PC-3 (cell line): Measurements from ENCODE around the gene P3H3. TPM values are rescaled to one million over a fixed set of nuclear protein-coding genes. Genes with fewer than 3 reads are reported as not detected.

Source experiments
- ATAC-seq: fragments of 200-7000 bp; cut with Tn5 transposase; 2 replicates; pipeline ENCODE4 v1.9.1; 2020; ENCODE audit warnings: mild to moderate bottlenecking, moderate library complexity
- BruUV-seq: library from RNA; stranded (reverse); fragments of 400-500 nt; replicated peaks from 2 replicates; lab custom pipeline; 2021; lab: Mats Ljungman, UMichigan
- CTCF ChIA-PET: fragments of 300-600 bp; sonication (Branson Sonifier 250); formaldehyde crosslinking; loops from one replicate; lab custom pipeline; 2022; ENCODE audit warnings: antibody characterized with exemption; lab: Charles Lee
- POLR2A ChIA-PET: fragments of 300-600 bp; sonication (Branson Sonifier 250); formaldehyde crosslinking; loops from one replicate; lab custom pipeline; 2022; ENCODE audit warnings: antibody characterized with exemption; ENCODE audit not compliant: unreplicated experiment; lab: Charles Lee
- DNase-seq: peaks from one replicate; pipeline ENCODE4 v3.0.0-alpha.2; 2015
- H2AFZ ChIP-seq: fragments of 300-600 bp; sonication (generic); 2 replicates; pipeline ENCODE4 v1.6.0; 2016; ENCODE audit warnings: antibody characterized with exemption, low read length
- H3F3A ChIP-seq: fragments of 300-600 bp; sonication (generic); one replicate; pipeline ENCODE4 v1.6.0; 2017; ENCODE audit warnings: antibody characterized with exemption, low read length, control low read depth, mild to moderate bottlenecking; ENCODE audit not compliant: unreplicated experiment
- H3K27ac ChIP-seq: fragments of 300-600 bp; sonication (generic); 2 replicates; pipeline ENCODE4 v1.5.1; 2016; ENCODE audit warnings: mild to moderate bottlenecking, low read length
- H3K27me3 ChIP-seq: fragments of 300-600 bp; sonication (generic); 2 replicates; pipeline ENCODE4 v1.6.1; 2016; ENCODE audit warnings: low read length, mixed read lengths
- H3K36me3 ChIP-seq: fragments of 300-600 bp; sonication (generic); 2 replicates; pipeline ENCODE4 v1.6.1; 2016; ENCODE audit warnings: low read depth, mixed run types, low read length, mixed read lengths
- H3K4me1 ChIP-seq: fragments of 300-600 bp; sonication (generic); 2 replicates; pipeline ENCODE4 v1.5.1; 2016; ENCODE audit warnings: low read length; ENCODE audit not compliant: insufficient read depth
- H3K4me2 ChIP-seq: fragments of 300-600 bp; sonication (generic); 2 replicates; pipeline ENCODE4 v1.6.0; 2016; ENCODE audit warnings: low read length
- H3K4me3 ChIP-seq: fragments of 300-600 bp; sonication (generic); 2 replicates; pipeline ENCODE4 v1.5.1; 2016; ENCODE audit warnings: mild to moderate bottlenecking, low read length, mixed read lengths
- H3K79me2 ChIP-seq: fragments of 300-600 bp; sonication (generic); 2 replicates; pipeline ENCODE4 v1.6.1; 2017; ENCODE audit warnings: low read length, mixed read lengths
- H3K9ac ChIP-seq: fragments of 300-600 bp; sonication (generic); 2 replicates; pipeline ENCODE4 v1.6.0; 2016; ENCODE audit warnings: mild to moderate bottlenecking, low read length
- H3K9me2 ChIP-seq: fragments of 300-600 bp; sonication (generic); replicated peaks from 2 replicates; pipeline ENCODE4 v1.6.1; 2016; ENCODE audit warnings: mixed run types, low read length, mixed read lengths
- H3K9me3 ChIP-seq: fragments of 300-600 bp; sonication (generic); 2 replicates; pipeline ENCODE4 v1.6.1; 2016; ENCODE audit warnings: low read length, mixed read lengths
- H4K20me1 ChIP-seq: fragments of 300-600 bp; sonication (generic); 2 replicates; pipeline ENCODE4 v1.6.1; 2016; ENCODE audit warnings: low read length, mixed read lengths
- EZH2 ChIP-seq: fragments of 300-600 bp; sonication (generic); IDR thresholded peaks from one replicate; pipeline ENCODE4 v1.6.1; 2017; ENCODE audit warnings: antibody characterized with exemption, mild to moderate bottlenecking, low read length; ENCODE audit not compliant: unreplicated experiment
- EZH2phosphoT487 ChIP-seq: fragments of 300-600 bp; sonication (generic); IDR thresholded peaks from 2 replicates; pipeline ENCODE4 v1.6.1; 2018; ENCODE audit warnings: mild to moderate bottlenecking, antibody characterized with exemption, low read length, borderline replicate concordance
- intact Hi-C: fragments of 100-400 bp; cut with micrococcal nuclease; formaldehyde crosslinking; loops from 2 replicates; pipeline ENCODE4 v1.9.0; 2023
- total RNA-seq: library from RNA; depleted of rRNA; stranded (reverse); fragments of >200 nt; gene quantifications from 2 replicates; pipeline ENCODE4 v1.2.3, GENCODE V29; 2014
- TF ChIP-seq, protein P1 (sequence below): fragments of 300-600 bp; sonication (generic); conservative IDR thresholded peaks from 2 replicates; pipeline ENCODE4 v1.5.1; 2017; ENCODE audit warnings: antibody characterized with exemption, low read depth, mild to moderate bottlenecking, low read length

Gene P3H3
- total RNA-seq, 1 experiment from 2014 or later: 9.3 TPM

DNA sequence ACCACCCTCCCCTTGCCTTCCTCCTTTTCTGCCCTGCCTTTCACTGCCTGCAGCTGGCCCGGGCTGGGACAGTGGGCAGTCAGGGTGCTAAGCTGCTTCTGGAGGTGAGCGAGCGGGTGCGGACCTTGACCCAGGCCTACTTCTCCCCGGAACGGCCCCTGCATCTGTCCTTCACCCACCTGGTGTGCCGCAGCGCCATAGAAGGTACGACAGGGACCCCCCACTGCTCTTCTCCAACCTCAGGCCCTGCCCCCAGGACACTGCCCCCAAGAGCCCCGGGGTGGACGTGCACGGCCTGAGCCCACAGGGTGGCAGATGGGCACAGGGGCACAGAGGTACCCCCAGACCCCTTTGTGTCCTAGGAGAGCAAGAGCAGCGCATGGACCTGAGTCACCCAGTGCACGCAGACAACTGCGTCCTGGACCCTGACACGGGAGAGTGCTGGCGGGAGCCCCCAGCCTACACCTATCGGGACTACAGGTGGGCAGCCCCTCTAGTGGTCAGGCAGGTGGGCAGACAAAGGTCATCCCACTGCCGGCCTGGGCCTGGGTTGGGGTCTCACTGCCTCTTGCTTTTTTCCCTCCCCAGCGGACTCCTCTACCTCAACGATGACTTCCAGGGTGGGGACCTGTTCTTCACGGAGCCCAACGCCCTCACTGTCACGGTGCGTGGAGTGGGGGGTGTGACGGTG, 9.3 kb downstream of the P3H3 start:
- no peak overlapping the region for H3K27ac ChIP-seq
- DNase-seq (no peak), ATAC-seq (no peak)
- no peak overlapping the region for H3K4me3 ChIP-seq
- no peaks in the 10 kb centered on the region for H3K36me3 ChIP-seq
- no peak overlapping the region for H3K9ac ChIP-seq
- no peaks in the 10 kb centered on the region for H3K9me3 ChIP-seq
- intact Hi-C loops: no loop called here
- no peaks in the 10 kb centered on the region for H3K79me2 ChIP-seq
- no peaks in the 10 kb centered on the region for H3K27me3 ChIP-seq
- H3K9me2 ChIP-seq: no peaks in the 10 kb centered on the region
- no peak overlapping the region for H2AFZ ChIP-seq
- ChIA-PET POLR2A (interaction anchor here (0.6 kb wide), 1 partner anchor 14 kb away, joined by 4 read pairs; the partner anchor contains the start of gene CDCA3), CTCF (no interaction called here)
- no TSS peak for BruUV-seq
- no peaks in the 10 kb centered on the region for H3K4me1 ChIP-seq
- no peak overlapping the region for H3K4me2 ChIP-seq
- H3F3A ChIP-seq: no peaks in the 10 kb centered on the region
- TF ChIP-seq EZH2phosphoT487: no peak
- TF ChIP-seq, protein P1, sequence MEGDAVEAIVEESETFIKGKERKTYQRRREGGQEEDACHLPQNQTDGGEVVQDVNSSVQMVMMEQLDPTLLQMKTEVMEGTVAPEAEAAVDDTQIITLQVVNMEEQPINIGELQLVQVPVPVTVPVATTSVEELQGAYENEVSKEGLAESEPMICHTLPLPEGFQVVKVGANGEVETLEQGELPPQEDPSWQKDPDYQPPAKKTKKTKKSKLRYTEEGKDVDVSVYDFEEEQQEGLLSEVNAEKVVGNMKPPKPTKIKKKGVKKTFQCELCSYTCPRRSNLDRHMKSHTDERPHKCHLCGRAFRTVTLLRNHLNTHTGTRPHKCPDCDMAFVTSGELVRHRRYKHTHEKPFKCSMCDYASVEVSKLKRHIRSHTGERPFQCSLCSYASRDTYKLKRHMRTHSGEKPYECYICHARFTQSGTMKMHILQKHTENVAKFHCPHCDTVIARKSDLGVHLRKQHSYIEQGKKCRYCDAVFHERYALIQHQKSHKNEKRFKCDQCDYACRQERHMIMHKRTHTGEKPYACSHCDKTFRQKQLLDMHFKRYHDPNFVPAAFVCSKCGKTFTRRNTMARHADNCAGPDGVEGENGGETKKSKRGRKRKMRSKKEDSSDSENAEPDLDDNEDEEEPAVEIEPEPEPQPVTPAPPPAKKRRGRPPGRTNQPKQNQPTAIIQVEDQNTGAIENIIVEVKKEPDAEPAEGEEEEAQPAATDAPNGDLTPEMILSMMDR: no peak
- no peak for TF ChIP-seq EZH2
- H4K20me1 ChIP-seq: no peaks in the 10 kb centered on the region

DNA sequence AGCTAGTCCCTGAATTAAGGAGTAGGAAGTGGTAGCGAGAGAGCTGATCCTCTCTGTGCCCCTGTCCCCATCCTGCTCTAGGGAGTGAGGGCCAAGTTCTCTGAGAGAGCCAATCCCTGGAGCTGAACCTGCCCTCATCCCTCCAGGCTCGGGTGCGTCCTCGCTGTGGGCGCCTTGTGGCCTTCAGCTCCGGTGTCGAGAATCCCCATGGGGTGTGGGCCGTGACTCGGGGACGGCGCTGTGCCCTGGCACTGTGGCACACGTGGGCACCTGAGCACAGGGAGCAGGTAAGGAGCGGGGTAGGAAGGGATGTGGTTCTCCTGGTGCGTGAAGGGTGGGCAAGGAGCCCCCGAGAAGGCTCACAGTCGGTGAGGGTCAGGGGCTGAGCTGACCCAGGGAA, 10.6 kb downstream of the P3H3 start:
- ChIA-PET CTCF (no interaction called here), POLR2A (no interaction called here)
- no peaks in the 10 kb centered on the region for H3K27me3 ChIP-seq
- H2AFZ ChIP-seq: no peak overlapping the region
- H3K4me1 ChIP-seq: no peaks in the 10 kb centered on the region
- H3K9ac ChIP-seq: no peak overlapping the region
- no peaks in the 10 kb centered on the region for H3K79me2 ChIP-seq
- intact Hi-C loops: no loop called here
- no peaks in the 10 kb centered on the region for H3K9me2 ChIP-seq
- H3K27ac ChIP-seq: no peak overlapping the region
- H3K4me2 ChIP-seq: no peak overlapping the region
- ATAC-seq: no peak
- DNase-seq: no peak
- no peaks in the 10 kb centered on the region for H4K20me1 ChIP-seq
- no peak overlapping the region for H3K4me3 ChIP-seq
- no peak for TF ChIP-seq EZH2
- TF ChIP-seq, protein P1: no peak
- no peak for TF ChIP-seq EZH2phosphoT487
- no peaks in the 10 kb centered on the region for H3K9me3 ChIP-seq
- BruUV-seq: no TSS peak
- H3F3A ChIP-seq: no peaks in the 10 kb centered on the region
- H3K36me3 ChIP-seq: no peaks in the 10 kb centered on the region

DNA sequence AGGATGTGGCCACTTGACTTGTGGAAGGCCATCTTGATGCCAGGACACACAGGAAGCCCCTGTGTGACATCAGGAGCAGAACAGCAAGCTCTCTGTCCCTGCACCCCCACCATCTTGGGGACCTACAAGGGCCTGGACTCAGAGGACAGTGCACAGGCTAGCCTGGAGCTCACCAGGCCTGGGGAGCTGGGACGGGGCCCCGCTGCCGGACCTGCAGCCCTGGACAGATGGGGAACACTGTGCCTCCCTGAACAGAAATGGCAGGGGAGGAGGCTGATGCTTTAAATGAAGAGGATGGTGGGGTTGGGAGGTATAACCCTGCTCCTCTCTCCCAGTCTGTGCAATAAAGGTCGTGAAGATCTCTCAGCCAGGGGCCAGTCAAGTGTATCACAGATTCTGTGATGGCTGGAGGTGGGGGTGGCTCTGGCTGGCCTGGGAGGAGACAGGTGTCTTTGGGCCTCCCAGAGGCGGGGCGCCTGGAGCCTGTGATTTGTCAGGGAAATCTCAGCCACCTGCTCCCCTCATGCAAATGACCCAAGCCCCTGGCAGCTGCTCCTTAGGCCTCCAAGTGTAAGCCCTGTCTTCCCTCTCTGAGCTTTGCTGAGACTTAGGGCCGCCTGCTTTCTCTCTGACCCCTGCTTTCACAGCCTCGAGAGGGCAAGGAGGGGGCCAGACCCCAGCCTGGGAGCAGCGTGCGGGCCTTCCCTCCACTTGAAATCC, 11.4 kb downstream of the P3H3 start:
- Histone ChIP-seq H3F3A (no peaks in the 10 kb centered on the region), H3K9me3 (no peaks in the 10 kb centered on the region), H3K4me1 (no peaks in the 10 kb centered on the region), H3K4me3 (no peak overlapping the region), H3K9ac (no peak overlapping the region), H2AFZ (no peak overlapping the region), H4K20me1 (no peaks in the 10 kb centered on the region), H3K9me2 (no peaks in the 10 kb centered on the region), H3K4me2 (no peak overlapping the region), H3K79me2 (no peaks in the 10 kb centered on the region), H3K27me3 (no peaks in the 10 kb centered on the region), H3K27ac (no peak overlapping the region), H3K36me3 (no peaks in the 10 kb centered on the region)
- ATAC-seq: no peak
- TF ChIP-seq, protein P1: no peak
- TF ChIP-seq EZH2 (no peak), EZH2phosphoT487 (no peak)
- intact Hi-C loops: no loop called here
- CTCF ChIA-PET: no interaction called here
- DNase-seq: no peak
- BruUV-seq: no TSS peak
- POLR2A ChIA-PET: no interaction called here
